ENCODE results near the gene CYP2W1. TPM values are rescaled to one million over a fixed set of nuclear protein-coding genes. Genes with fewer than 3 reads are reported as not detected.

CYP2W1 gene
- polyA plus RNA-seq, 12 donors = 0.19 to 134 (median 0.64) TPM; not detected in 1

DNA sequence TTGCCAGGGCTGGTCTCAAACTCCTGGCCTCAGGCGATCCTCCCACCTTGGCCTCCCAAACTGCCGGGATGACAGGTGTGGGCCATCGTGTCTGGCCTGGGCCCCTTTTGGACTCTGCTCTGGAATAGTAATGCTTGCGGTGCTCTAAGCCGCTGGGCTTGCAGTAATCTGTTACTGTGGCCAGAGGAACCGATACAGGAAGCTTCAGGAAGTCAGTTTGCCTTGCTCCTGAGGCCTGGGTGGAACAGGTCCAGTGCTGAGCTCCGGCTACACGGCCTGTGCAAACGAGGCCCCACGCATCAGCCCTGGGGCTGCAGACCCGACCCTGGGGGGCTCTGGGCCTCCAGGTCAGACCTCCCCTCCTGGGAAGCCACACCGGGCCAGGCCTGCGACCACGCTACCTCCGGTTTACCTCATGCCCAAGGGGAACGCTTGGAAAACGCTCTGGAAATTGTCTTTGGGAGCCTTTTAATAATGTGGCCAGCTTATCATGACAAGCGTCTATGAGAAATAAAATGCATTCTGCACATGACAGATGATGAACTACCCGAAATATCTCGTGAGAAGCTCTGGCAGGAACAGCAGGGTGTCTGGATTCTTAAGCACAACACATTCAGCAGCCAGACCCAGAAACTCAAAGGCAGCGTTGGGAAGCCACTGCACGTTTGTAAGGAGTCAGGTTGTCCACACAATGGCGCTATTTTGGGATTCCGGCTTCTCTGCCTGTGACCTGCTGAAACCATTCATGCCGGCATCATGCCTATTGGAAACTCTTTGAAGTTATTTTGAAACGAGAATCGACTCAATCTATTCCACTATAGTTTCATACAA lies 18.4 kb upstream of the CYP2W1 start:
- DNase-seq = peak; percentile 64

DNA sequence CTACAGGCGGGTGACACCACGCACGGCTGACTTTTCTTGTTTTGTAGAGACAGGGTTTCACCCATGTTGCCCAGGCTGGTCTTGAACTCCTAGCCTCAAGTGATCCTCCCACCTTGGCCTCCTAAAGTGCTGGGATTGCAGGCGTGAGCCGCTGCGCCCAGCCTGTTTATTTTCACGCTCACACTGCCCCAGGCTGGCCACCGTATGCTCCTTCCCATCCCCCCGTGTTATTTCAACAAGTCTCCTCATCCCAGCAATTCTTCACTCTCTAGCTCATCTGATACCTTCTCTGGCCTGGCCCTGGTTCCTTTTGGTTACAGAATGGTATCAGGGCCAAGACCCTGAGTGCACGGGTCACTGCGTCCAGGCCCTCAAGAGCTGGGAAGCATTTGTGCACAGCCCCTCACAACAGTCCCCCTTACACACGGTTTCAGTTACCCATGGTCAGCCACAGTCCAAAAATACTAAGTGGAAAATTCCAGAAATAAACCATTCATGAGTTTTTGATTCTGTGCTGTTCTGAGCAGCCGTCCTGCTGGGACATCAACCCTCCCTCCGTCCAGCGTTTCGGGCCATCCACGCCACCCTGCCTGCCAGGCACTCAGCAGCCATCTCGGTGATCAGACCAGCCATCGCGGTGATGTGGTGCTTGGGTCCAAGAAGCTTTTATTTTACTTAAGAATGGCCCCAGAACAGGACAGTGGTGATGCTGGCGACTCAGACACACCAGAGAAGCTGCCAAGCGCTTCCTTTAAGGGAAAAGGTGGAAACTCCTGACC lies 16.5 kb upstream of the CYP2W1 start:
- no peak for DNase-seq

DNA sequence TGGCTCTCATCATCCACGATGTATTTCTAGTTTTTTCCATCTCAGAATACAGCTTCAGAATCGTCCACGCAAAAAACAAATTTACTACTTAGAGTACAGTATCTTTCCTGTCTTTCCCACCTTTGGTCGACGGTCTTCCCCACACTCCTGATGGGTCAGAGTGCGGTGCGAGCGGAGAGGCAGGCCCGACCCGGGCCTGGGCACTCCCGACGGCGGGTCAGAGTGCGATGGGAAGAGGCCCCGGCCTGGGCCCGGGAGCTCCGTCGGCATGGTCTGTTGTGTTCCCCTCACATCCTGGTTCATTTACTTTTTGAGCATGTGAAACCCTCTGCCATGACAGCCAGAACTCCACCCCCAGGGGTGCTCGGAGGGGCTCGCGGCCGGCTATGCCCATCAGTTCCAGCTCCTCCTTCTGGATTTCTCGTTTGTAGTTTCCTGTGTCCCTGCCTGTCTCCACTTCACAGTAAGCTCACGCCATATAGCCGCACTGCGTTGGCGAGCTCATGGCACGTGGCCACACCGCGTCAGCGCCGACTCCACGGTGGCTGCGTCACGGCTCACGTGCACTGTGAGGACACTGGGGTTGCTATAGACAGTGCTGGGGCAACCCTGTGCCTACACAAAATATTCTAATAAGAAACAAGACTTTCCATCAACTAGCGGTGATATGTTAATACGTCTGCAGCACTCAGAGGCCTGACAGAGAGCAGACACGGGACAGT lies 15.5 kb upstream of the CYP2W1 start:
- no peak for DNase-seq

DNA sequence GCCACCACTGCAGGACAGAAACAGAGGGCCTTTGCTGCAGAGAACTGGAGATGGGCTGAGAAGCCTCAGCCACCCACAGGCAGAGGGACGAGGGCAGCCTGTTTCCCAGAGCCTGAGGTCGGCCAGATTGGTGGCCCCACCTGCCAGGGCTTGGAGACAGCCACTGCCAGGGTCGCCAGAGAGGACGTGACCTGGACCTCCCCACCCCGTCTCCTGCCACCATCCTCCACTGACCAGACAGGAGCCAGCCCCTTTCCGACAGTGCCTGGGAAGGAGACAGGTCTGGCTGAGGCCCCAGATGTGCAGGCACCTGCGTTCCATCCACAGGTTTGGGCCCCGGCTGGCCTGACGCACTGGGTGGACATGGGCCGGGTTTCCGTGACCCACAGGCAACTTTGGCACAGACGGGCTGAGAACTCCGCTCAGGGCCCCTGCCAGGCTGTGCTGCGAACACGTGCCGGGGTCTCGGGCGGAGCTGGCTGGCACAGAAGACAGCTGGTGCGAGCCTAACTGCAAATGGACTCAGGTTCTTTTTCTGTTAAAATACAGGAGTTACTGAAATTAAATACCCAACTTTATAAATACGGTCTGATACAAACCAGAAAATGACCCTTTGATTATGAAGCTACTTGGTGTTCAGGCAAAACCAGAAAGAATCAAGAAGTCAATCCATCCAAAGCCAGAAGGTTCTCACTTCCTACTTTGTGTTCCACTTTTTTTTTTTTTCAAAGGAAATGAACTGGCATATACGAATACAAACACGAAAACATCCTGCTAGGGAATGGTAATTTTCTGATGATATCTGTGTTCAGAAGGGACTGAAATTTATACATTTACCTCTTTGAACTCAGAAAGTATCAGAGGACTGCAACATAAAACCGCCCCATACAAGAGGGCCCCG lies 14.5 kb upstream of the CYP2W1 start:
- DNase-seq = no peak

DNA sequence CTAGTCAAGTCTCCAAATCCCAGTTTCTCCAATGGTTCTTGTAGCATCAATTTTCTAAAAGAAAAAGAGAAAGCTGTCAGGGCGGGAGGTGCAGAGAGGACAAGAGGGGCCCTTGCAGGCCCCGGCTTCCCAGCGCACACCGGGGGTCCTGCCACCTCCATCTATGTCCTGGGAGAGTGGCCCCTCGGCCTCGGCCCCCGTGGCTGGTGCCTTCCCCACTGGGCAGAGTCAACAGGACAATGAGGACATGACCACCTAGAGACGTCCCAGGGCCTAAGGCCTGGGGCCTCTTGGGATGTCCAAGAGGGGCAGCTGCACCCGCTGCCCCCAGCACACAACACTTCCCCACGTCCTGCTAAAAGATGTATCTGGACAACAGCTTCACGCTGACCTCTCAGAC lies 13.6 kb upstream of the CYP2W1 start:
- DNase-seq = no peak

DNA sequence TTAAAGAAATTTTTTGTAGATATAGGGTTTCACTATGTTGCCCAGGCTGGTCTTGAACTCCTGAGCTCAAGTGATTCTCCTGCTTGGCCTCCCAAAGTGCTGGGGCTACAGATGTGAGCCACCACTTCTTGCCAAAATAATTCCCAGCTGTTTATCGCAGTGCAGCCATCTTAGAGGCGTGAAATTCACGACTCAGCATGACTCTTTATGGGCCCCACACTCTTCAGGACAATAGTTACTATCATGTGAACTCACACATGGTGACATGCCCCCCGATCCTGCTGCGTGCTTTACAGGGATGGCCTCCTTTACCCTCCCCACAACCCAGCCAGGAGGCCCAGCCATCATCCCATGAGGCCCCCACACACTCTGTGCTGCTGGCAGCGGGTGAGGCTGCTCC lies 12.2 kb upstream of the CYP2W1 start:
- DNase-seq = no peak

DNA sequence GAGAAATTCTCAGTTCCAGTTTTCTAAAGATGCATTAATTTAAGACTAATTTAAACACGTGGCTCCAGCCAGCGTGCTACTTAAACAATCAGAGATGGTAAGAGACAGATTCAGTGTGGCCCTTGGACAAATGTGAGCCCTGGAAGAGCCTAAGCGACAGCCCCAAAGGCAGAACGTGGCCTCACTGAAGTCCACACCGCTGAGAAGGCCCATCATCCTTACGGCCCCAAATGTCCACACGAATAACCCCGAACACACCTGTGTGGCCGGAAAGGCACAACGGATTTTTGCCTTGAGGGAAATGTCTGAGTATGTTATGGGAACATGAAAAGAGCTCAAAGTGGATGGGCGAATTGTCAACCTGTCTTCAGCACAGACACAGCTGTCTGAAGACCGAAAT lies 10.9 kb upstream of the CYP2W1 start:
- no peak for DNase-seq

DNA sequence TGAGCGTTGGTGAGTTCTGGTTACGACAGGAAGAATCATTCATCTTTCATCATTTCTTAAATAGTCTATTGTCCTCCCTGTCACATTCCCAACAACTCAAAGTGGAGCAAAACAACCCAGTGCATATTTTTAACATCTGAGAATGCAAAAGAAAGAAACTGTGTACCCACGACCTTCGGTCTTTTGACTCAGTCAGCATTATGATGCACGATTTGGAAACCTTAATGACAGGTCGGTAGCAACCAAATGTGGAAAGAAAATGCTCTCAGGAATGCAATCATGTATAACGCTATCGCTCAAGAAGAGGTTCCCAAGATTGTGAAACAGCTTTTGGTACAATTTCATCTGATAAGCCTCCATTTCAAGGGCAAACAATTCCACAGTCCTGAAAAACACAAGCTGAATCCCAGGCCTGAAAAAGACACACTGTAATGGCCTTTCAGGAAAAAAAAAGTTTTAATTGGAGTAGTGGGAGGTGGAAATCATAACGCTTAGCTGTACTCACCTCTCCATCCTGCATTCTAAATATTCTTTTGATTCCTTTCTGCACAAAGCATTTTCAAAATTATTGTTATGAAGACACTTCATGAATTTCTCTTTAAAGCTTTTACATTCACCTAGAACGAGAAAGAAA lies 10.2 kb upstream of the CYP2W1 start:
- DNase-seq = no peak

DNA sequence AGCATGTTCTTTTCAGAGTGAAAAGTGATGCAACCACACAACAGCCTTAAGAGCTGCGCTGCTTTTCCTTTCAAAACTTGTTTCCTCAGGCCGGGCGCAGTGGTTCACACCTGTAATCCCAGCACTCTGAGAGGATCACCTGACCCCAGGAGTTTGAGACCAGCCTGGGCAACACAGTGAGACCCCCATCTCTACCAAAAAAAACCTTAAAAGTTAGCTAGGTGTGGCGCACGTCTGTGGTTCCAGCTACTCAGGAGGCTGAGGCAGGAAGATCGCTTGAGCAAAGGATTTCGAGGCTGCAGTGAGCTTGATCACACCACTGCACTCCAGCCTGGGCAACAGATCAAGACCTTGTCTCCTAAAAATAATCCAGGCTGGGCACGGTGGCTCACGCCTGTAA lies 9.7 kb upstream of the CYP2W1 start:
- no peak for DNase-seq

DNA sequence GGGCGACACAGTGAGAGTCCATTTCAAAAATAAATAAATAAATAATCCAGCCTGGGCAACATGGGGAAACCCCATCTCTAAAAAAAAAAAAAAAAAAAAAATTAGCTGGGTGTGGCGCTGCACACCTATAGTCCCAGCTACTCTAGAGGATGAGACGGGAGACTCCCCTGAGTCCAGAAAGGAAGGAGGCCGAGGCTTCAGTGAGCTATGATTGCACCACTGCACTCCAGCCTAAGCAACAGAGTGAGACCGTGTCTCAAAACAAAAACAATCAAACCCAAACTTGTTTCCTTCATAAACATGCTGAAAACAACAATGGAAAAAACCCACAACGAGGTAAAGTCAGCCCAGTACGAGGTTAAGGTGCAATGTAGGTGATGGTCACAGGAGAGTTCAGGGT lies 8.8 kb upstream of the CYP2W1 start:
- no peak for DNase-seq

DNA sequence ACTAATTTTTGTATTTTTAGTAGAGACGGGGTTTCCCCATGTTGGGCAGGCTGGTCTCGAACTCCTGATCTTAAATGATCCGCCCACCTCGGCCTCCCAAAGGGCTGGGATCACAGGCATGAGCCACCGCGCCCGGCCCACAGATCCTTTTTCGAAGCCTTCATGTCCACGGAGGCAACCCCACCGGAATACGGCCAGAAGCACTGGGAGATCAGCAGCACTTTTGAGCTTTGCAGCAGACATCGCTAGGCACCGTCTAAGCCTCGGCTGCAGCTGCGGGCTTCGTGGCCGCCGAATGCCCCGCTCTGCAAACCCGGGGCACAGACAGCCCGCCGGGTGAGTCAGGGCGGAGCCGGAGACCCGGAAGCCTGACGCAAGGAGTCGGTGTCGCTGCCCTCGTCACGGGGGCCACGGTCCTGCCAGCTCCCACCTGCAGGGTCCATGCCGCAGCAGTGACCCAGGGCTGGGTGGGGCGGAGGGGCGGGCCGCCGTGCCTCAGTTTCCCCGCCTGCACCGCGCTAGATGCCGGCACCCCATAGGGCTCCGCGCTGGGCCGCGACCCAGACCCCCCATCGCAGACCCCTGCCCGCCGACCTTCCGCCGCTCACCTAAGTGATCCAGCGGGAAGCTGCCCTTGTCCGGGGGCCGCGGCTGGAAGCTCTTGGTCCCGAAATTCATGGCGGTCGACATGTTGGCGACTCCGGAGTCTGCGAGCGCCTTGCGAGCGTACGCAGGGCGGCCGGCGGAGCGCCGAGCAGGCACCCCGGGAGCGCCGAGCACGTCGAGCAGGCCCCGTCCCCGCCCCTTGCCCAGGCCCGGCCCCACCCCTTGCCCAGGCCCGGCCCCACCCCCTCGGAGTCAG lies 7.9 kb upstream of the CYP2W1 start, which contains the start of gene COX19:
COX19 (minus strand) TSS at position 730 of the 862 bp plus-strand sequence; CDS start at position 690, 40 bp downstream.
- peak; percentile 88 for DNase-seq

DNA sequence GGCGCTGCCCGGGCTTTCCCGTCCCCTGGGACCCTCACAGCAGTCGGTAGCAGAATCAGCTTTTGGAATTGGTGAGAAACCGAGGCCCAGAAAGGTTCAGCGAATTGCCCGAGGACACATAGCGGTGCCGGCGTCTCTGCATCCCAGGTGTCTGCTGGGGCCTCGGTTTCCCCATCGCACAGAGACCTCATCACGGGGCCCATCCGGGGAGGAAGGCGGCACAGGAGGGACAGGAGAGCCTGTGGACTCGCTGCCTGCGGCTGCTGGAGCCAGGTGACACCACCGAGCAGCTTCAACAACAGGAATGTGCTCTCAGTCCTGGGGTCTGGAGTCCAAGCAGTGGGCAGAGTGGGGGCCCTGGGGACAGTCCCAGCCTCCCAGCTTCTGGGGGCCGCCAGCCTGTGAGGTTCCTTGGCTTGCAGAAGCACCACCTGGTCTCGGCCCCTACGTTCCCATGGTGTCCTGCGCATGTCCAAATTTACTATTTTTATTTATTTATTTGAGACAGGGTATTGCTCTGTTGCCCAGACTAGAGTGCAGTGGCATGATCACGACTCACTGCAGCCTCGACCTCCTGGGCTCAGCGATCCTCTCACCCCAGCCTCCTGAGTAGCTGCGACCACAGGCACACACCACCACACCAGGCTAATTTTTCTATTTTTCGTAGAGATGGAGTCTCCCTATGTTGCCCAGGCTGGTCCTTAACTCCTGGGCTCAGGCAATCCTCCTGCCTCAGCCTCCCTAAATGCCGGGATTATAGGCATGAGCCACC lies 7.1 kb upstream of the CYP2W1 start:
- no peak for DNase-seq

DNA sequence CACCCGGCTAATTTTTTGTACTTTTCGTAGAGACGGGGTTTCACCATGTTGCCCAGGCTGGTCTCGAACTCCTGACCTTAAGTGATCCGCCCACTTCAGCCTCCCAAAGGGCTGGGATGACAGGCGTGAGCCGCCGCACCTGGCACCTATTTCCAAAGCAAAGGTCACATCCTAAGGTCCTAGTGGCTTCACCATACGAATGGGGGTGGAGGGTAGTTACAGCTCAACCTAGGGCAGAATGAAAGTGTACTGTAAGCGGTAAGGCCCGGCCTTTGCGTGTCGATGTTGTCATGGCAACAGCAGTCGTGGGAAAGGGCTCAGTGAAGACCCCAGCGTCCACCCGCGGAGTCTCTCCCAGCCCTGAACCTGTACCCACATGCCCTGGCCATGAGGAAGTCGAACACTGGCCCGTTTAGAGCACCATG lies 6.1 kb upstream of the CYP2W1 start:
- DNase-seq = no peak

DNA sequence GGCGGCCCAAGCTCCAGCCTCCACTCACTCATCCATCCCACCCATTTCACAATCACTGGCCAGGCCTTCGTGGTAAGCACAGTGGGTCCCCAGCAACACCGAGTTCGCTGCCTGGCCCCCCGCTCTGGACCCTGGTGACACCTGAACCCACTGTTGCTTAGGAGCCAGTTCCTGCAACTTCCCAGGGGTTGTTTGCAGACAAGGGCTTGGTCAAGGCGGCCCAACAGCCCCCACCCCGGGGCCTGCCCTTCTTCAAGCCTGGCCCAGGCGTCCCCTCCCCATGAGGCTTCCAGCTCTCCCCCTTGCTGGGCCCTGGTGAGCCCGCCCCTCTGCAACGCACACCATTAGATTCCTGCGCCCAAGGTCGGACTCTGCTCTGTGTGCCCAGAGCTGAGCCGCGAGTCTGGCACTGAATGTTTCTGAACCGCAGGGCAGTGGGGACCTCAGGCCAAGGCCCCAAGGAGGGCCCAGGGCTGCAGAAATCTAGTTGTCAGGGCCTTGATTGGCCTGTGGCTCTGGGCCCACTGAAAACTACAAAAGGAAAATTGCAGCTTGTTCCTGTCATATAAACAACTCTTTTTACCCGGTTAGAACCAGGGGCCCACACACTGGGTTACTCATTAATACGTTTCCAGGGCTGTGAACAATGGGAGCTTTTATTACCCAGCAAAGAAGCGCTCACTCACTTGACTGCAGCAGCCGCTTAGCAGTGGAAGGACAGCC lies 5.5 kb upstream of the CYP2W1 start:
- DNase-seq = no peak

DNA sequence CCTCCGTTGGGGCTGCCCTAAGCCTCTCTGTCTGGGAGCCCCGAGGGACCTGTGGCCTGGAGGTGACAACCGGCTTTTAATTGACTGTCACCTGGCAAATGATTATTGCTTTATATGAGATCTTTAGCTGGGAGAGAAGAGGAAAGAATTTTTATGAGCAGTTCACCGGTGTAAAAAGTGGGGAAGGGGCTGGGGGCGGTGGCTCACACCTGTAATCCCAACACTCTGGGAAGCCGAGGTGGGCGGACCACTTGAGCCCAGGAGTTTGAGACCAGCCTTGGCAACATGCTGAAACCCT lies 5.0 kb upstream of the CYP2W1 start:
- no peak for DNase-seq

DNA sequence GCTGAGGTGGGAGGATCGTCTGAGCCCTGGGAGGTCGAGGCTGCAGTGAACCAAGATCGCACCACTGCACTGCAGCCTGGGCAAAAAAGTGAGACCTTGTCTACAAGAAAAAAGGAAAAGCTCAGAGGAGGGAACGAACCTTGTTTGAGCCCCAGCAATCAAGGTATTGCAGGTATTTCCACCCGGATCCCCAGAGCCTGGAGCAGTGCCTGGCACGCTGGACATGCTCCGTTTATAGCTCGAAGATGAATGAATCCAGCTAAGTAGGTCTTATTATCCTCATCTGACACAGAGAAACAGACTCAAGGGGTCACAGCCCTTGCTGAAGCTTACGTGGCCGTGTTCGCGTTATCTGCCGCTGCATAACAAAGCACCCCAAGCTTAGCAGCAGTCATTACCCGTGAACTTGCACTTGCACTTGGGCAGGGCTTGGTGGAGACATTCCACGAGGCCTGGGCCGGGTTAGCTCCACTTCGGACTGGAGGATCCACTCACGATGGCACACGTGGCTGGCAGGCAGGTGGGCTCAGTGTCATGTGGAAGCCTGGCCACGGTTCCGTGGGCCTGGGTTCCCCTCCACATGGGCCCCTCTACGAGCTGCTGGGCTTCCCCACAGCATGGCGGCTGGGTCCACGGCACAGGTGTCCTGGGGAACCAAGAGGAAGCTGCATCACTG lies 4.4 kb upstream of the CYP2W1 start:
- DNase-seq = no peak

DNA sequence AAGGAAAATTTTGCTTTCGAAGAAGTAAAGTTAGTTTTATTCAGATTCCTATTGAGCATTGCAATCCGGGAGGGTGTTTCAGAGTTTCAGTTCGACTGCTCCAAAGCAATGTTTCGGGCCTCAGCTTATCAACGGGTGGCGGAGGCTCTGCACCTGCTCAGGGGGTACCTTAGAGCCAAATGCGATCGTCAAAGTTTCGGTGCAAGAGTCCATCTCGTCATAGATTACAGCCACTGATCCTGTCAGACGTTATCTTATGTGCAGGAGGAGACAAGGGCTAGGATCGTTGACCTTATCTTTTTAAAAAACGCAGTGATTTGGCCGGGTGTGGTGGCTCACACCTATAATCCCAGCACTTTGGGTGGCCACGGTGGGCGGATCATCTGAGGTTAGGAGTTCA lies 3.8 kb upstream of the CYP2W1 start:
- no peak for DNase-seq
